ENCODE measurements around the gene POMP. TPM values are rescaled to one million over a fixed set of nuclear protein-coding genes. Genes with fewer than 3 reads are reported as not detected.

POMP gene, protein sequence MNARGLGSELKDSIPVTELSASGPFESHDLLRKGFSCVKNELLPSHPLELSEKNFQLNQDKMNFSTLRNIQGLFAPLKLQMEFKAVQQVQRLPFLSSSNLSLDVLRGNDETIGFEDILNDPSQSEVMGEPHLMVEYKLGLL
- 10 to 100 TPM; 23.8 to 43.4 (median 40.3) TPM for total RNA-seq

DNA sequence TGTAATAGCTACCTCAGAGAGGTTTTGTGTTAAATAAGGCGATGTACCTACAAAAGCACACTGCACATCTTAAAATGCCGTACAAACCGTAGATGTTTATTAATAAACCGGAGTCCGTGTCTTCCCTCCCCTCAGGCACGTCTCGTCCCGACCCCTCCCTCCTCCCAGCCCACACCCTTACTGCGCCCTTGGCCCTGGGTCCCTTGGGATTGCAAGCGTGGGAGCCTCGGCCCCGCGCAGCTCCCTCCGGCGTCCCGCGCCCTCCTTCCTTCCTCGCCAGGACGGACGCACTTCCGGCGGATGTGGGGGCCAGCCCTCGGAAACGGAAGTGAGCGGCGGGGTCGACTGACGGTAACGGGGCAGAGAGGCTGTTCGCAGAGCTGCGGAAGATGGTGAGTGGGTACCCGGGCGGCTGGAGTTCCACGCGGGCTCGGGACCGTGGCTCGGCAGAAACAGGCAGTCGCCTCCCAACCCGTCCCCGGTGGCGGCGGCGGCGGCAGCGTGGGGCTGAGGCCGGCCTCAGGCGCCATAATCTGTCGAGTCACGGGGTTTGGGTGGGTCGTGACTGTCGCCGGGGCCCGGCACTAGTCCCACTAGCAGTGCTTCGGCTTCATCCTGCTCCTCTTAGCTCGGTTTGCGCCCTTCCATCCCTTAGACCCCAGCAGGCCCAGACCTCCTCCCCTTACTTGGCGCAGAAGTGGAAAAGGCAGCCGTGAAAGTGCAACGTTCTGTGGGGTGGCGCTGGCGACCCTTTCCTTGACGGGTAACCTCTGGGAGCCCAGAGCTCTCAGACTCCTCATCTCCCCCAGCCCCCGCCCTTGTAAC is at the start of gene POMP:
Gene POMP (plus strand): TSS at position 335 of the 825 bp plus-strand sequence. CDS start 55 bp downstream, at position 390.
- WGBS, 2 donors, result 0 to 1% methylated on average over 15 to 50 of the region's 64 CpGs
- H3K4me3 ChIP-seq (ENCODE audit: low read depth, poor library complexity, severe bottlenecking), result peak within 1 kb of the TSS; percentile 91
- peak; percentile 88 to 99 for DNase-seq (ENCODE audit: low spot score in 2 of 2)
- TF ChIP-seq, protein P1, sequence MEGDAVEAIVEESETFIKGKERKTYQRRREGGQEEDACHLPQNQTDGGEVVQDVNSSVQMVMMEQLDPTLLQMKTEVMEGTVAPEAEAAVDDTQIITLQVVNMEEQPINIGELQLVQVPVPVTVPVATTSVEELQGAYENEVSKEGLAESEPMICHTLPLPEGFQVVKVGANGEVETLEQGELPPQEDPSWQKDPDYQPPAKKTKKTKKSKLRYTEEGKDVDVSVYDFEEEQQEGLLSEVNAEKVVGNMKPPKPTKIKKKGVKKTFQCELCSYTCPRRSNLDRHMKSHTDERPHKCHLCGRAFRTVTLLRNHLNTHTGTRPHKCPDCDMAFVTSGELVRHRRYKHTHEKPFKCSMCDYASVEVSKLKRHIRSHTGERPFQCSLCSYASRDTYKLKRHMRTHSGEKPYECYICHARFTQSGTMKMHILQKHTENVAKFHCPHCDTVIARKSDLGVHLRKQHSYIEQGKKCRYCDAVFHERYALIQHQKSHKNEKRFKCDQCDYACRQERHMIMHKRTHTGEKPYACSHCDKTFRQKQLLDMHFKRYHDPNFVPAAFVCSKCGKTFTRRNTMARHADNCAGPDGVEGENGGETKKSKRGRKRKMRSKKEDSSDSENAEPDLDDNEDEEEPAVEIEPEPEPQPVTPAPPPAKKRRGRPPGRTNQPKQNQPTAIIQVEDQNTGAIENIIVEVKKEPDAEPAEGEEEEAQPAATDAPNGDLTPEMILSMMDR (IDR thresholded peaks at IDR 0.05), result no peak
- peak in 1 of 2 donors; percentile 78 for TF ChIP-seq POLR2A (IDR thresholded peaks at IDR 0.05)
- intact Hi-C loops (cut with DNase I; ENCODE audit: low total_unique reads), result no loop called here

DNA sequence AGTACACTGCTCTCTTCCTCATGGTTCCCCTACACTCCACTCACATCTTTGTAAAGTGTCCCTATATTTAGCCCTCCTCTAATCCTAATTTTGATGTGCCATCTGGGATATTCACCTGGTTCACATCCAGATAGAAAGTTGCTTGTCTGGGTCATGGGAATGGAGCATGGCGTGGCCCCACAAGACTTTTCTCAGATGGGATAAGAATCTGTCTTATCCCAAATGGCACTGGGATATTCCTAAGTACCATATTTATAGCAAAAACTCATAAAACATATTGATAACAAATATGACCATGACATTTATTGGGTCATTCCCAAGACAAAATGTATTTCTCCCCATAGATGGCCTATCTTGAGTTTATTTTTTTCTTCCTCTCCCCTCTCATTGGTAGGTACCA is 49.5 kb upstream of the POMP start:
- intact Hi-C loops (cut with DNase I; ENCODE audit: low total_unique reads), result no loop called here
- no peak for TF ChIP-seq POLR2A (IDR thresholded peaks at IDR 0.05)
- no peak overlapping the region for H3K4me3 ChIP-seq (ENCODE audit: low read depth, poor library complexity, severe bottlenecking)
- no peak for DNase-seq (ENCODE audit: low spot score in 2 of 2)
- whole genome bisulfite sequencing, 2 donors, result 83 to 100% methylated on average over 1 of the region's 1 CpG

DNA sequence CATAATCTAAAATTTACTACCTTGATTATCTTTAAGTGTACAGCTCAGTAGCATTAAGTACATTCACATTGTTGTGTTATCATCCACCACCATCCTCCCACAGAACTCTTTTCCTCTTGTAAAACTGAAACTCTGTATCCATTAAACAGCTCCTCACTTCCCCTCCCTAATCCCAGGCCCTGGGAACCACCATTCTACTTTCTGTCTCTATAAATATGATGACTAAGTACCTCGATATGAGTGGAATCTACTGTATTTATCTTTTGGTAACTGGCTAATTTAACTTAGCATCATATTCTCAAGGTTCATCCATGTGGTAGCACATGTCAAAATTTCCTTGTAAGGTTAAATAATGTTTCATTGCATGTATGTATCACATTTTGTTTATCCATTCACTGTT is 49.0 kb upstream of the POMP start:
- DNase-seq (ENCODE audit: low spot score in 2 of 2), result no peak
- H3K4me3 ChIP-seq (ENCODE audit: low read depth, poor library complexity, severe bottlenecking), result no peak overlapping the region
- TF ChIP-seq, protein P1 (IDR thresholded peaks at IDR 0.05), result no peak
- no peak for TF ChIP-seq POLR2A (IDR thresholded peaks at IDR 0.05)
- WGBS, 2 donors, result 91 to 92% methylated on average over 1 of the region's 1 CpG
- intact Hi-C loops (cut with DNase I; ENCODE audit: low total_unique reads), result no loop called here

DNA sequence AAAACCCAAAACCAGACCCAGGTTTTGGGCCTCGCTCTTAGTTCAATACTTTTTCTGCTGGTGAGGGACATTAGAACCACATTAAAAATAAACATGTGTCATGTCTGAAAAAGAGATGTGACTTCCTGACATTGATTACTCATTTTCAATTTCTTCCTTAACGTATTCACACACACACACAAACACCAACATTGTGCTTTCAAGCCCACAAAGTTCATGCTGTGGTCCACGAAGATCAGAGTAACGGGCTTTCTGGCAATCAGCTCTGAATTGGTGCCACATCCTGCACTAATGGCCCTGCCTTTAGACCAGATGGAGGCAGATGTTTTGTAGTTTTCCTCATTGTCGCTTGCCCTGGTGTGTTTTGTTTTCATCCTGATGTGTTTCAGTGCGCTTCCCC is 47.9 kb upstream of the POMP start:
- 74 to 77% methylated on average over 6 of the region's 6 CpGs for WGBS, 2 donors
- intact Hi-C loops (cut with DNase I; ENCODE audit: low total_unique reads), result no loop called here
- DNase-seq (ENCODE audit: low spot score in 2 of 2), result no peak
- no peak for TF ChIP-seq POLR2A (IDR thresholded peaks at IDR 0.05)
- H3K4me3 ChIP-seq (ENCODE audit: low read depth, poor library complexity, severe bottlenecking), result no peak overlapping the region

DNA sequence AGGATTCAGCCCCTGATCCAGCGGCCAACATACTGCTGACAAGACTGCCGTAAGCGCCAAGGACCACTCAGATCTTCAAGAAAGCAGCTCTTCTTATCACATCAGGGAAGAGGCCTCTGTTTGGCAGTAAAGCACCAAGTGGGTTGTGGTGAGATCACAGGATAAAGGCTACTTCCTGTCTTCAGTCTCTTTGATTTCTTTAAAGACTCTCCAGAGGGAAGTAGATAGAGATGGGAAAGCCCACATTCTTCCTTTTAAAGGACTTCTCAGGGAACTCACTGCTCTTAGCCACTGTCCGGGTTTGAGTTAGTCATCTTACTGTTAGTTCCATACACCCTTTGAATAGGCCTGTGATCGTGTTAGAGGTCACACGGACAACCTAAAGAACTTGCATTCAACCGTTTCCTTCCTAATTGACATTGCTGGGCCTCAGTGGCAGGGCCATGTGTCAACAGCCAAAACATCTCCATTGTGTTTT is 47.2 kb upstream of the POMP start:
- DNase-seq (ENCODE audit: low spot score in 2 of 2), result no peak
- TF ChIP-seq, protein P1 (IDR thresholded peaks at IDR 0.05), result no peak
- no peak for TF ChIP-seq POLR2A (IDR thresholded peaks at IDR 0.05)
- intact Hi-C loops (cut with DNase I; ENCODE audit: low total_unique reads), result no loop called here
- 56 to 63% methylated on average over 7 of the region's 7 CpGs for WGBS, 2 donors
- H3K4me3 ChIP-seq (ENCODE audit: low read depth, poor library complexity, severe bottlenecking), result no peak overlapping the region

DNA sequence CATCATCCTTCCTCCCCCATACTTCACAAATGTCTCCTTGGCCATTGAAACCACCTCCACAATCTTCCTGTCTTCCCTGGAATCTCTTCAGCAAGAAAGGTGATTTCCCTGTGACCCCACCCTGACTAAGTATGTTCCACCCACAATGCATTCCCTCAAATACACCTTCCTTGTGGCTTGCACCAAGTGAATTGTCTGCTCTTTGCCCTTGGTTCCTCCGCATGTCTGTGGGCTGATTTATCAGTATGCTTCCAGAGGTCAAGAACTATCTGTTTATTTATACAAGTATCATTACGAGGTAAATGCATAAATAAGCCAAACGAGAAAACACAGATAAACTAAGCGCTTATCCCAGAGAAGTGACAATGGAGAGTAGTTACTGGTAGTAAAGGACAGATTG is 45.4 kb upstream of the POMP start:
- WGBS, 2 donors, result 73 to 74% methylated on average over 4 of the region's 4 CpGs
- TF ChIP-seq, protein P1 (IDR thresholded peaks at IDR 0.05), result no peak
- no peak for TF ChIP-seq POLR2A (IDR thresholded peaks at IDR 0.05)
- H3K4me3 ChIP-seq (ENCODE audit: low read depth, poor library complexity, severe bottlenecking), result no peak overlapping the region
- intact Hi-C loops (cut with DNase I; ENCODE audit: low total_unique reads), result no loop called here
- DNase-seq (ENCODE audit: low spot score in 2 of 2), result no peak
